Astrocyte (in vitro differentiated cells and primary cell): ENCODE data around the gene KRTAP1-4. TPM values are rescaled to one million over a fixed set of nuclear protein-coding genes. Genes with fewer than 3 reads are reported as not detected.

ENCODE experiments used
- DNase-seq: peaks from one replicate; pipeline ENCODE4 v3.0.0-alpha.2; 2010; ENCODE audit warnings: low read depth
- FAIRE-seq: peaks from 2 replicates; lab custom pipeline; 2011; peaks lifted over from hg19 to GRCh38; lab: Jason Lieb, UNC
- H2AFZ ChIP-seq: 2 replicates; pipeline ENCODE4 v1.6.0; 2012; ENCODE audit warnings: low read depth, low read length, inconsistent platforms
- H3K27ac ChIP-seq: 2 replicates; pipeline ENCODE4 v1.5.1; 2011; ENCODE audit warnings: low read depth, low read length, inconsistent platforms
- H3K27me3 ChIP-seq: 2 replicates; pipeline ENCODE4 v1.6.0; 2011; ENCODE audit warnings: low read length, inconsistent platforms; ENCODE audit not compliant: insufficient read depth
- H3K36me3 ChIP-seq: 2 replicates; pipeline ENCODE4 v1.5.1; 2011; ENCODE audit warnings: low read length, inconsistent platforms; ENCODE audit not compliant: insufficient read depth
- H3K4me1 ChIP-seq: 2 replicates; pipeline ENCODE4 v1.5.1; 2011; ENCODE audit warnings: low read length, inconsistent platforms; ENCODE audit not compliant: insufficient read depth
- H3K4me2 ChIP-seq: 2 replicates; pipeline ENCODE4 v1.6.0; 2012; ENCODE audit warnings: low read length, inconsistent platforms
- H3K4me3 ChIP-seq: 2 replicates; pipeline ENCODE4 v1.5.1; 2011; ENCODE audit warnings: low read depth, mild to moderate bottlenecking, low read length, inconsistent platforms; ENCODE audit not compliant: insufficient read depth
- H3K79me2 ChIP-seq: 2 replicates; pipeline ENCODE4 v1.6.0; 2012; ENCODE audit warnings: mild to moderate bottlenecking, low read length, inconsistent platforms; ENCODE audit not compliant: insufficient read depth
- H3K9ac ChIP-seq: 2 replicates; pipeline ENCODE4 v1.6.0; 2012; ENCODE audit warnings: mild to moderate bottlenecking, low read length, inconsistent platforms
- H3K9me3 ChIP-seq: 2 replicates; pipeline ENCODE4 v1.5.1; 2012; ENCODE audit warnings: low read depth, mild to moderate bottlenecking, low read length, inconsistent platforms; ENCODE audit not compliant: insufficient read depth
- H4K20me1 ChIP-seq: 2 replicates; pipeline ENCODE4 v1.6.0; 2012; ENCODE audit warnings: low read length, inconsistent platforms; ENCODE audit not compliant: insufficient read depth
- H3K27ac Mint-ChIP-seq: one replicate; pipeline ENCODE4 v1.8.0; 2021; ENCODE audit warnings: mild to moderate bottlenecking, mixed read lengths; ENCODE audit not compliant: unreplicated experiment
- H3K27me3 Mint-ChIP-seq: one replicate; pipeline ENCODE4 v1.8.0; 2021; ENCODE audit warnings: low read depth, mixed read lengths; ENCODE audit not compliant: unreplicated experiment
- H3K36me3 Mint-ChIP-seq: one replicate; pipeline ENCODE4 v1.8.0; 2021; ENCODE audit warnings: low read depth, mixed read lengths; ENCODE audit not compliant: unreplicated experiment
- H3K4me1 Mint-ChIP-seq: one replicate; pipeline ENCODE4 v1.8.0; 2021; ENCODE audit warnings: low read depth, mixed read lengths; ENCODE audit not compliant: unreplicated experiment
- H3K4me3 Mint-ChIP-seq: one replicate; pipeline ENCODE4 v1.8.0; 2021; ENCODE audit warnings: mild to moderate bottlenecking, moderate library complexity, mixed read lengths; ENCODE audit not compliant: unreplicated experiment
- H3K9me3 Mint-ChIP-seq: one replicate; pipeline ENCODE4 v1.8.0; 2021; ENCODE audit warnings: mild to moderate bottlenecking, mixed read lengths; ENCODE audit not compliant: unreplicated experiment
- EZH2 ChIP-seq: IDR thresholded peaks from 2 replicates; pipeline ENCODE4 v1.6.1; 2012; ENCODE audit warnings: mild to moderate bottlenecking, low read length, inconsistent platforms; ENCODE audit not compliant: insufficient read depth
- total RNA-seq: library from RNA; stranded (reverse); gene quantifications from 2 replicates; pipeline ENCODE4 v1.2.1, GENCODE V29; 2021
- TF ChIP-seq, protein P1 (sequence below): IDR thresholded peaks from 2 replicates; pipeline ENCODE4 v1.5.1; 2011; ENCODE audit warnings: low read depth, mild to moderate bottlenecking, inconsistent platforms, low read length, moderate library complexity; ENCODE audit not compliant: insufficient read depth

Gene KRTAP1-4
- total RNA-seq, 1 donor from 2014 or later: not detected

DNA sequence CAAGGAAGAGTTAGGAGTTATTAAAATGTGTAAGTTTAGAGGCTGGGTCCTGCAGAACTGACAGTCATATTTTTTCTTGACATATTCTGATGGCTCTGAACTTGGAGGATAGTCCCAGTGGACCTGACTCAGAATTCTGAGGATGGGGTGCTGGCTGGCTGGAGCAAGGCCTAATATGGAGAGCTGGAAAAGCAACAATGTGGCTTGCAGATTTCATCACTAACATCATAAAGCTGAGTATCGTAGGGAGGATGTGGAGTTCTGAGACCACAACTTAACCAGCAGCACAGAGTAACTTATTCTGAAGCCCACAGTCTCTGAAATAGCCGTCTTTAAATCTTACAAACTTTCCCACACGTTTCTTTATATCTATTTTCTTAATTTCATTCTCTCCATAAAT is 5.3 kb downstream of the KRTAP1-4 start:
- H3K36me3 ChIP-seq: no peaks in the 10 kb centered on the region
- H4K20me1 ChIP-seq: no peaks in the 10 kb centered on the region
- Mint-ChIP-seq H3K27ac (no peak overlapping the region), H3K9me3 (no peaks in the 10 kb centered on the region), H3K4me3 (no peak overlapping the region), H3K4me1 (peaks cover 1% of the 10 kb centered on the region), H3K36me3 (no peaks in the 10 kb centered on the region), H3K27me3 (no peaks in the 10 kb centered on the region)
- H3K27me3 ChIP-seq: no peaks in the 10 kb centered on the region
- H3K79me2 ChIP-seq: no peaks in the 10 kb centered on the region
- H3K4me3 ChIP-seq: no peak overlapping the region
- H3K9me3 ChIP-seq: no peaks in the 10 kb centered on the region
- no peak overlapping the region for H2AFZ ChIP-seq
- DNase-seq: no peak
- H3K4me1 ChIP-seq: peaks cover 5% of the 10 kb centered on the region
- FAIRE-seq: no peak
- H3K4me2 ChIP-seq: no peak overlapping the region
- no peak overlapping the region for H3K9ac ChIP-seq
- TF ChIP-seq EZH2: no peak
- TF ChIP-seq, protein P1, sequence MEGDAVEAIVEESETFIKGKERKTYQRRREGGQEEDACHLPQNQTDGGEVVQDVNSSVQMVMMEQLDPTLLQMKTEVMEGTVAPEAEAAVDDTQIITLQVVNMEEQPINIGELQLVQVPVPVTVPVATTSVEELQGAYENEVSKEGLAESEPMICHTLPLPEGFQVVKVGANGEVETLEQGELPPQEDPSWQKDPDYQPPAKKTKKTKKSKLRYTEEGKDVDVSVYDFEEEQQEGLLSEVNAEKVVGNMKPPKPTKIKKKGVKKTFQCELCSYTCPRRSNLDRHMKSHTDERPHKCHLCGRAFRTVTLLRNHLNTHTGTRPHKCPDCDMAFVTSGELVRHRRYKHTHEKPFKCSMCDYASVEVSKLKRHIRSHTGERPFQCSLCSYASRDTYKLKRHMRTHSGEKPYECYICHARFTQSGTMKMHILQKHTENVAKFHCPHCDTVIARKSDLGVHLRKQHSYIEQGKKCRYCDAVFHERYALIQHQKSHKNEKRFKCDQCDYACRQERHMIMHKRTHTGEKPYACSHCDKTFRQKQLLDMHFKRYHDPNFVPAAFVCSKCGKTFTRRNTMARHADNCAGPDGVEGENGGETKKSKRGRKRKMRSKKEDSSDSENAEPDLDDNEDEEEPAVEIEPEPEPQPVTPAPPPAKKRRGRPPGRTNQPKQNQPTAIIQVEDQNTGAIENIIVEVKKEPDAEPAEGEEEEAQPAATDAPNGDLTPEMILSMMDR: no peak
- no peak overlapping the region for H3K27ac ChIP-seq

- H3K27ac Mint-ChIP-seq: no peak overlapping the region
- Histone ChIP-seq H3K4me3 (no peak overlapping the region), H3K9me3 (no peaks in the 10 kb centered on the region), H3K9ac (no peak overlapping the region), H3K27me3 (no peaks in the 10 kb centered on the region), H3K27ac (no peak overlapping the region), H4K20me1 (no peaks in the 10 kb centered on the region), H2AFZ (no peak overlapping the region), H3K4me1 (no peaks in the 10 kb centered on the region), H3K36me3 (no peaks in the 10 kb centered on the region), H3K79me2 (no peaks in the 10 kb centered on the region), H3K4me2 (no peak overlapping the region)
- H3K9me3 Mint-ChIP-seq: no peaks in the 10 kb centered on the region
- H3K4me3 Mint-ChIP-seq: no peak overlapping the region
- DNase-seq (no peak), FAIRE-seq (no peak)
- H3K27me3 Mint-ChIP-seq: no peaks in the 10 kb centered on the region
- TF ChIP-seq EZH2: no peak
- TF ChIP-seq, protein P1: no peak
- peaks cover 1% of the 10 kb centered on the region for H3K4me1 Mint-ChIP-seq
- no peaks in the 10 kb centered on the region for H3K36me3 Mint-ChIP-seq
These were observed 9.7 kb downstream of the KRTAP1-4 start for GRCh38 chr17:41020336-41020735.

GRCh38 chr17:41019415-41019814 is 10.6 kb downstream of the KRTAP1-4 start:
- Histone ChIP-seq H2AFZ (no peak overlapping the region), H3K4me2 (no peak overlapping the region), H3K9ac (no peak overlapping the region), H3K9me3 (no peaks in the 10 kb centered on the region), H3K4me1 (no peaks in the 10 kb centered on the region), H3K79me2 (no peaks in the 10 kb centered on the region), H3K27me3 (no peaks in the 10 kb centered on the region), H4K20me1 (no peaks in the 10 kb centered on the region), H3K27ac (no peak overlapping the region), H3K4me3 (no peak overlapping the region), H3K36me3 (no peaks in the 10 kb centered on the region)
- no peak for TF ChIP-seq EZH2
- TF ChIP-seq, protein P1: no peak
- H3K36me3 Mint-ChIP-seq: no peaks in the 10 kb centered on the region
- H3K4me3 Mint-ChIP-seq: no peak overlapping the region
- no peaks in the 10 kb centered on the region for H3K27me3 Mint-ChIP-seq
- no peaks in the 10 kb centered on the region for H3K9me3 Mint-ChIP-seq
- FAIRE-seq (no peak), DNase-seq (no peak)
- H3K4me1 Mint-ChIP-seq: no peaks in the 10 kb centered on the region
- no peak overlapping the region for H3K27ac Mint-ChIP-seq
